ENCODE data around the gene UGT2B10.

- TF ChIP-seq POLR2A (IDR thresholded peaks at IDR 0.05), result no peak
- no peak for TF ChIP-seq CTCF (IDR thresholded peaks at IDR 0.05)
Observed at GRCh38 chr4:68874507-68874906, 58.7 kb downstream of the UGT2B10 start.
